ENCODE measurements around the gene SLC13A1.

DNA sequence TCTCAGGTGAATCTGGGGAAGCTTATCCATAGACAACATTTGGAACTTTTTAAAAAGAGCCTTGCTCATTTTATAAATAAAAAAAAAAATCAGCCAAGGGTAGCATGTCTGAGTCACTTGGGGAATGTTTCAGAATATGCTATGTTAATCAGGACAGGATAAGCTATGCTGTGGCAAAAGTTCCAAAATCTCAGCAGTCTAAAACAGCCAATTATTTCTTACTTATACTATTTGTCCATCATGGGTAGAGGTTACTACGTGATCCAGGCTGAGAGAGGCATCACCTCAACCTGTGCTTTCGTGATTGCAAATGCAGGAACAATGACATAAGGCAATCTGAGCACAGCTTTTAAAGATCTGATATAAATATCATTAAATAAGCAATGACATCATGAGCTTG is 6.5 kb downstream of the SLC13A1 start:
- TF ChIP-seq ZNF274 (IDR thresholded peaks at IDR 0.05; ENCODE audit: low read depth, low read length) (no peak), CTCF (IDR thresholded peaks at IDR 0.05 in 2 of 3, conservative IDR thresholded peaks at IDR 0.05 in 1 of 3; ENCODE audit: borderline replicate concordance in 1 of 3, insufficient read depth in 1 of 3, low read depth in 2 of 3, low read length in 2 of 3) (no peak), POLR2A (IDR thresholded peaks at IDR 0.05; ENCODE audit: borderline replicate concordance, extremely low read depth, insufficient read depth, insufficient read length) (no peak), POLR2AphosphoS5 (IDR thresholded peaks at IDR 0.05; ENCODE audit: low read depth, low read length) (no peak)

All from HCT116 (cell line).